Measurements from ENCODE around the gene NT5DC3.
"Not testable (repeated sequence)": the region's sequence is repeated elsewhere in the genome, so short reads cannot be mapped to it uniquely, and the experiment has no call there.

Gene NT5DC3

DNA sequence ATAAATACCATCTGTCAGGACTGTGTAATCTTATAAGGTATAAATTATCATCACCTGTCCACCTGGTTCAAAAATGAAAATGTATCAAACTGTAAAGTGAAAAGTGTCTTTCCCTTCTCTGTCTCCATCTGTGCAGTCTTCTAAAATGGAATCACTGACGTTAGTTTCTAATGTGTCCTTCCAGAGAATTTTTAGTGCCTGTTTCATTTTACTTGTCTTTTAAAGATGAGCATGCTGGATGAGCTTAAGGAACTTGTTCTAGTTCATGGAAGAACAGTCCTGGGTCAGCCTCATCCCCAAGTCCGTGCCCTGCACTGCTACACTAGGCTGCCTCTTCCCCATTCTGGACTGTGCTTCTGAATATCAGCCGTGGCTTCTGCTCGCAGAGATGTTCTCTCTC is 5.4 kb upstream of the NT5DC3 start:
- DNase-seq (no peak), ATAC-seq (no peak)
- no peaks in the 10 kb centered on the region for H3K36me3 Mint-ChIP-seq (ENCODE audit: low read depth)
- no peaks in the 10 kb centered on the region for H3K9me3 Mint-ChIP-seq
- no peaks in the 10 kb centered on the region for H3K27me3 Mint-ChIP-seq
- H3K4me1 Mint-ChIP-seq, result peaks cover 12% of the 10 kb centered on the region
- no peak overlapping the region for H3K4me3 Mint-ChIP-seq
- H3K27ac Mint-ChIP-seq, result no peak overlapping the region

DNA sequence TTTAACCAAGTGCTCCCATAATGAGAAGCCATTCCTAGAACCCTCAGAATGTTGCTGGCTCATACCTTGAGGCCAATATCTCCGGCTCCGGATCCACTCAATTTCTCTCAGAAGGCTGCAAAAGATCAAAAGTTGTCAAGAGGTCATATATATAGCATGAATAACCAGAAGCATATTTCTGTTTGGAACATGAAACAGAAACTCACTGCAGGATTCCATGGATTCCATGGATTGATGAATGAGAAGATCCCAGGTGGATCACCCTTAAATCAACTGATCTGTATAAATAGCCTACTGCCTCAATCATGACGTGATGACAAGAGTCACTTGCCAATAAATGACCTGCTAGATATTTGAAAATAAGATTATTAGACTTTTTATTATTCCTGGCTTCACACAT is 3.3 kb upstream of the NT5DC3 start:
- DNase-seq (no peak), ATAC-seq (no peak)
- H3K4me3 Mint-ChIP-seq, result no peak overlapping the region
- no peaks in the 10 kb centered on the region for H3K9me3 Mint-ChIP-seq
- no peaks in the 10 kb centered on the region for H3K27me3 Mint-ChIP-seq
- peaks cover 4% of the 10 kb centered on the region for H3K36me3 Mint-ChIP-seq (ENCODE audit: low read depth)
- H3K27ac Mint-ChIP-seq, result no peak overlapping the region
- H3K4me1 Mint-ChIP-seq, result peaks cover 16% of the 10 kb centered on the region

DNA sequence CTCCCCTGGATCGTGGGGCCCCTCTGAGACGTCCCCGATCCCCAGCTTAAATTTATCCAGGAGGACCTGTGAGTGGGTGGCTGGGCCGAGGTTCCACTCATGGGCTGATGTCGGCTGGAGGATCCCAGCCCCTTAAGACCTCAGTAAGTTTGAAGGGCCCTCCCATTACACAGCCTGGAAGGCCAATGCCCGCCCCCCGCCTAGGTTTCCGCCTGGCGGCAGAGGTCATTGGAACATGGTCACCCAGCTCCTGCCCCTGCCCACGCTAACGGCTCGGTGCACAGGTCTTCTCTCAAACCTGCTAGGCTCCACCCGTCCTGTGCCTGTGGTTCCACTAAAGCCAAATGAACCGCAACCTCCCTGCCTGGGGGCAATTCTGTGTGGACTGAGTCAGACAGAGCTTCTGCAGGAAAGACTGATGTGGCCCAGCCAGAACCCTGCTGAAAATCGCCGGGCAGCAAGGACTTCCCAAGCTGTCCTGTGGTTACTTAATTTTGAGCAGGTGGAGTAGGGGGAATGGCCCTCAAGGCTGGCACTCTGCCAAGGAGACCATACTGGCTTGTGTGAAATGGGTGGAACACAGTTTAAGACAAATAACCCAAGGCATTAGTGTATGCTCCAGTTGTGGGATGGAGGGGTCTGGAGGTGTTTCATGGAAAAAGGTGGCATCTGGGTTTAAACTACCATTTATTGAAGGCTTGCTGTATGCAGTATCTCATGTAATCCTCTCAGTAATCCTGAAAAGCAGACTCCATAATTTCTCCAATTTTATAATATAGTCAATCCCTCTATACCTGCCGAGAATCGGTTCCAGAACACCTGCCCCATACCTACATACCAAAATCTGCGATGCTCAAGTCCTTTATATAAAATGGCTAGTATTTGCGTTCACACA is 903 bp upstream of the NT5DC3 start:
- no peaks in the 10 kb centered on the region for H3K27me3 Mint-ChIP-seq
- H3K36me3 Mint-ChIP-seq (ENCODE audit: low read depth), result peaks cover 10% of the 10 kb centered on the region
- peak overlapping the region; percentile 82 for H3K4me3 Mint-ChIP-seq
- H3K4me1 Mint-ChIP-seq, result peaks cover 21% of the 10 kb centered on the region
- ATAC-seq, result peak; percentile 58
- no peaks in the 10 kb centered on the region for H3K9me3 Mint-ChIP-seq
- peak overlapping the region; percentile 68 for H3K27ac Mint-ChIP-seq
- peak; percentile 49 for DNase-seq

DNA sequence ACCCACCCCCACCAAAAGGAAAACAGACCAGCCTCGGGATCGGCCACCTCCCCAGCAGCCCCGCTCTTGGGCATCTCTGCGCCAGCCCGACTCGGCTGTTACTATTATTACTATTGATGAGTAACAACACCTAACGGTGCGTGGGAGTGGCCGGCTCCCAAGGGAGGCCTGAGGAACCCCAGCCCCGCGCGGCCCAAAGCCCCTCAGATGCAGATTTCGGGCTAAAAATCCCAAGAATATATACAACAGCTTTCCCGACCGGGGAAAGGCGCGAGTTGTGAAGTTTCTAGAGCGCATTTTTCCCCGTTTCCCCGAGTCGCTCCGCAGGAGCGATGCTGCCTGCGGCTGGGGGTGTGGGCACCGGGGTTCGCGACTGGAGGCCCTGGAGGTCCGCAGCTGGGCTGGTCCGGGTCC is 565 bp downstream of the NT5DC3 start:
- Mint-ChIP-seq H3K9me3 (no peaks in the 10 kb centered on the region), H3K4me3 (peak overlapping the region; percentile 82), H3K4me1 (peaks cover 21% of the 10 kb centered on the region), H3K27ac (peak overlapping the region; percentile 75), H3K27me3 (no peaks in the 10 kb centered on the region), H3K36me3 (ENCODE audit: low read depth) (peaks cover 13% of the 10 kb centered on the region)
- DNase-seq (peak; percentile 35), ATAC-seq (peak; percentile 25)

DNA sequence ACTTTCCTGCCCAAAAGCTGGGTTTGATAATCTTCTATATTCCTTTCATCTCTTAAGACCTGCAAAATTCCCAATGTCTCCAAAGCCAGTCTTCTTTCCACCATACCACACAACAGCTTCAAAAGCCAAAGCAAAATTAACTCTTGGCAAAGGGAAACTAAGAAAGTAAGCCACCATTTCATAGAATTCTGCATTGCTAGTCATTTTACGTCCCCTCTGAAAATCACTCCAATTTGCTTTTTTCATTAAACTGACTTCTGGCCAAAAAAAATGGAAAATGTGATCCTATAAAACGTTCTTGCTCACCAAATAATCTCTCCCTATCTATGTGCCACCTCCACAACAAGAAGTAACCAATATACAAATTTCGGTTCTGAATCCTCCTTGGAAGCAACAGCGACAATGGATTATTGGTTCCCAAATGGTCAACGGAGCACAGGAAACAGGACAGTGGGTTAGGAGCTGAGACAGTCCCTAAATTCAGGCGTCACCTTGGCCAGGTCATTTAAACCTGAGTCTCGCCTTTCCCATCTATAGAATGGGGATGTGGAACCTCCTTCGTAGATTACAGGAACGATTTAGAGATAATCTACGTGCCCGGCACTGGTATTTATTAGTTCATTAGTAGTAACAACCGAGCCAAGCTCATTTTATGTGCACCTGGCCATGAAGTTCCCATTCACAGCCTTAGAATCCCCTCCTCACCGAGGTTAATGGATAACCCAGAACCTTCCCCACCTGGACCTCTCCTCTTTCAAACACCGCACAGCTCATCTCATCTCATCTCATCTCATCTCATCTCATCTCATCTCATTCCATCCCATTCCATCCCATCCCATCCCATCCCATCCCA is 1.2 kb downstream of the NT5DC3 start:
- Mint-ChIP-seq H3K36me3 (ENCODE audit: low read depth) (peaks cover 13% of the 10 kb centered on the region), H3K4me1 (peaks cover 21% of the 10 kb centered on the region), H3K27me3 (no peaks in the 10 kb centered on the region), H3K9me3 (no peaks in the 10 kb centered on the region), H3K4me3 (peak overlapping the region; percentile 82), H3K27ac (peak overlapping the region; percentile 75)
- no peak for DNase-seq
- ATAC-seq, result no peak

DNA sequence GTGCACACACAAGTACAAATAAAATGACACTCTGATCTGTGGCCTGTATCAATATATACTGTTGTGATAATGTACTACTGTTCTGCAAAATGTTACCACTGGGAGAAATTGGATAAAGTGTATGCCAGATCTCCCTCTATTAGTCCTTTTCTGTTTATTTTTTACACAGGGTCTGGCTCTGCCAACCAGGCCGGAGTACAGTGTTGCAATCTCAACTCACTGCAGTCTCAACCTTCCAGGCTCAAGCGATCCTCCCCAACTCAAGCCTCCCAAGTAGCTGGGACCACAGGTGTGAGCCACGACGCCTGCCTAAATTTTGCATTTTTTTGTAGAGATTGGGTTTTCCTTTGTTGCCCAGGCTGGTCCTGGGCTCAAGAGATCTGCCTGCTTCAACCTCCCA is 1.9 kb downstream of the NT5DC3 start:
- Mint-ChIP-seq H3K27me3 (no peaks in the 10 kb centered on the region), H3K4me1 (peaks cover 21% of the 10 kb centered on the region), H3K9me3 (no peaks in the 10 kb centered on the region), H3K4me3 (no peak overlapping the region), H3K36me3 (ENCODE audit: low read depth) (peaks cover 13% of the 10 kb centered on the region), H3K27ac (no peak overlapping the region)
- ATAC-seq, result no peak
- no peak for DNase-seq

DNA sequence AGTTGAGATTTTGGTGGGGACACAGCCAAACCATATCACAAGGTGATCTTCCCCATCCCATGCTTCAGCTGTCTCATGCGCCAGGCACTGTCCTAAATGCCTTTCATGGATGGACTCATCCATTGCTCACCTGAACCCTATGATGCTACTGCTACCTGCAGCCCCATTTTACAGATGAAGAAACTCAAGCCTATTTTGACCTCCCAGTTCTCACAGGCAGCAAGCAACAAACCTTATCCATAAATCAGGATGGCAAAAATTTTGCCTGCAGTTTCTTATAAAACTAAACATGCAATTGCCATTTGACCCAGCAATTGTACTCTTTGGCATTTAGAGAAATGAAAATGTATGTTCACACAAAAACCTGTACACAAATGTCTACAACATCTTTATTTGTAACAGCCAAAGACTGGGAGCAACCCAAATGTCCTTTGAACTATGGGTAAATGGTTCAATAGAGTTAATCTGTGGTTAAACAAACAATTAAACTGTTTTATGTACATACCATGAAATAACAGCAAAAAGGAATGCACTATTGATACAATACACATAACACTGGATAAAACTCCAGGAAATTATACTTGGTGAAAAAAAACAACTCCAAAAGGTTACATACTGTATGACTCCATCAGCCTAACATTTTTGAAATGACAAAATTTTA is 2.6 kb downstream of the NT5DC3 start:
- H3K4me3 Mint-ChIP-seq, result no peak overlapping the region
- no peak for ATAC-seq
- H3K27ac Mint-ChIP-seq, result no peak overlapping the region
- H3K9me3 Mint-ChIP-seq, result no peaks in the 10 kb centered on the region
- no peaks in the 10 kb centered on the region for H3K27me3 Mint-ChIP-seq
- DNase-seq, result no peak
- H3K4me1 Mint-ChIP-seq, result peaks cover 21% of the 10 kb centered on the region
- peaks cover 13% of the 10 kb centered on the region for H3K36me3 Mint-ChIP-seq (ENCODE audit: low read depth)

DNA sequence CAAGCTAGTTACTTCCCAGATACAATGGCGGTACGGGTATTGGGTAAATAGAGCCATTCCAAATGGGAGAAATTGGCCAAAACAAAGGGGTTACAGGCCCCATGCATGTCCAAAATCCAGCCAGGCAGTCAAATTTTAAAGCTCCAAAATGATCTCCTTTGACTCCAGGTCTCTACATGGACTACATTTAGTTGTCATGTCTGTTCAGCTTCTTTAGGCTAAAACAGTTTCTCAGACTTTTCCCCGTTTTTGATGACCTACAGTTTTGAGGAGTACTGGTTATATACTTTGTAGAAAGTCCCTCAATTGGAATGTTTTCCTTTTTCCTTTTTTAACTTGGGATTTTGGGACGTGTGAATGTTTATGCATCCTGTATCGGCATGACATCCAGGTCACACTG is 4.7 kb downstream of the NT5DC3 start:
- ATAC-seq (no peak), DNase-seq (no peak)
- H3K27me3 Mint-ChIP-seq, result no peaks in the 10 kb centered on the region
- H3K4me1 Mint-ChIP-seq, result peaks cover 14% of the 10 kb centered on the region
- H3K9me3 Mint-ChIP-seq, result no peaks in the 10 kb centered on the region
- H3K4me3 Mint-ChIP-seq, result no peak overlapping the region
- peaks cover 22% of the 10 kb centered on the region for H3K36me3 Mint-ChIP-seq (ENCODE audit: low read depth)
- no peak overlapping the region for H3K27ac Mint-ChIP-seq

DNA sequence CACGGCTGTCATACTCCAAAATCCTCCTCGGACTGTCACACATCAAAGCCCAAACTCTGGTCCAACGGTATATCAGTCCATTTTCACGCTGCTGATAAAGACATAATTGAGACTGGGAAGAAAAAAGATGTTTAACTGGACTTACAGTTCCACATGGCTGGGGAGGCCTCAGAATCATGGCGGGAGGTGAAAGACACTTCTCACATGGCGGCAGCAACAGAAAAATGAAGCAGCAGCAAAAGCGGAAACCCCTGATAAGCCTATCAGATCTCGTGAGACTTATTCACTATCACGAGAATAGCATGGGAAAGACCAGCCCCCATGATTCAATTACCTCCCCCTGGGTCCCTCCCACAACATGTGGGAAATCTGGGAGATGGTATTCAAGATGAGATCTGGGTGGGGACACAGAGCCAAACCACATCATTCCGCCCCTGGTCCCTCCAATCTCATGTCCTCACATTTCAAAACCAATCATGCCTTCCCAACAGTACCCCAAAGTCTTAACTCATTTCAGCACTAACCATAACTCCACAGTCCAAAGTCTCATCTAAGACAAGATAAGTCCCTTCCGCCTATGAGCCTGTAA is 5.2 kb downstream of the NT5DC3 start:
- ATAC-seq, H3K9me3 Mint-ChIP-seq, H3K4me3 Mint-ChIP-seq, DNase-seq, H3K27me3 Mint-ChIP-seq, H3K27ac Mint-ChIP-seq: not testable (repeated sequence)
- Mint-ChIP-seq H3K36me3 (ENCODE audit: low read depth) (peaks cover 26% of the 10 kb centered on the region), H3K4me1 (peaks cover 19% of the 10 kb centered on the region)

DNA sequence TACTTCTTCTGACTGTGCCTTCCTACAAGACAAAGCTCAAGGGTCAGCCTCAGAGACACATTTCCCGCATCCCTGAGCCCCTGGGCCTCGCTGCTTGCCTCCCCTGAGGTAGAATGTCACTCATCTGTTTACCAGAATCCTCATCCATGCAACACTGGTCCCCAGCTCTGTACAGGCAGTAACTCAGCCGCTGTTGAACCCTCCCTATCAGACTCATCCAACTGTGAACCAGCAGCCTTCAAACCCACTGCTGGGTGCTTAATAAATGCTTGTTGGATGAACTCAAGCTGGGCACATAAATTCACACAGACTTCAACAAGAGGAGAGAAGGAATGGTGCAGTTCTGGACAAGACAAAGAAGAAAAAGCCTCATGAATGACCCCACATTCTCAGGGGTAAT is 6.1 kb downstream of the NT5DC3 start:
- DNase-seq, result no peak
- Mint-ChIP-seq H3K36me3 (ENCODE audit: low read depth) (peaks cover 25% of the 10 kb centered on the region), H3K4me3 (no peak overlapping the region), H3K4me1 (peaks cover 22% of the 10 kb centered on the region), H3K9me3 (peaks cover 7% of the 10 kb centered on the region), H3K27ac (no peak overlapping the region), H3K27me3 (no peaks in the 10 kb centered on the region)
- ATAC-seq, result no peak

DNA sequence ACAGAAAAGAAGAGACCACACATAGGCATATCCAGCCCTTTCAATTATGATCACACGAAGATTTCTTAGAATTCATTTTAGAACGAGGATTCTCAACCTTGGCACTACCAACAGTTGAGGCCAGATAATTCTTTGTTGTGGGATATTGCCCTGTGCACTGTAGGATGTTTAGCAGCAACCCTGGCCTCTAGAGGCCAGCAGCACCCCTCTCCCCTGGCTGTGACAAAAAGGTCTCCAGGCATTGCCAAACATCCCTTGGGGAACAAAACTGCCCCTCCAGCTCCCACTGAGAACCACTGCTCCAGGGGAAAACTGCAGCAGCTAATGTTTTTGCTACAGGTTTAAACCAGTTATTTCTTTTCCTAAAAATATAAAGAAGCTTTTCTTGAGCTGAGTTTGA is 7.1 kb downstream of the NT5DC3 start:
- Mint-ChIP-seq H3K27ac (no peak overlapping the region), H3K27me3 (no peaks in the 10 kb centered on the region), H3K4me1 (peaks cover 15% of the 10 kb centered on the region), H3K9me3 (peaks cover 7% of the 10 kb centered on the region), H3K36me3 (ENCODE audit: low read depth) (peaks cover 22% of the 10 kb centered on the region), H3K4me3 (no peak overlapping the region)
- DNase-seq (no peak), ATAC-seq (no peak)

DNA sequence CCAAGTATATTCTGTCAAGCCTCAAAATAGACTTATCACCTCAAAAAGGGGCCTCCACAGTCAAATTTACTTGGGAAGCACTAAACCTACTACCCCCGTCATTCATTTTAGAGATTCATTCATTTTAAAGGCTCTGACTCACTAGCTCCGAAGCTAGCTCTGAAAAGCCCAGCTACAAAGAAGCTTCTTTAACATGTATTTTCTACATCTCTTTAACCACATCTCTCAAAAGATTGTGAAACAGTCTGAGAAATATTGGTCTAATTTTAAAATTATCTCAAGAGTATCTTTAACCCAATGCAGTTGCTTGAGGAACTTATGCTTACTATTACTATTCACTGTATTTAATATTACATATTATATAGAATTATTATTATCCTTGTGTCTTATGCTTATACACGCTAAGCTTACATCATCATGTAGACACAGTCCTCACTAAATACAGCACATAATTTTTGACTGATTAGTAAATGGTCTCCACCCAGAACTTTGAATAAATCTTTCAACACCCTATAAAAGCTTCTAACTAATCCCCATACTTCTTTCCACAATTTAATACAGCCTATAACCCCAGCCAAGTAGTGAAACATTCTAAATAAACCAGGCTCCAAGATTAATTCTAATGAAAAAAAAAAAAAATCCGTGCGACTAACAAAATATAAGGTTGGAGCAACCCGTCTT is 7.8 kb downstream of the NT5DC3 start:
- Mint-ChIP-seq H3K27me3 (no peaks in the 10 kb centered on the region), H3K9me3 (peaks cover 7% of the 10 kb centered on the region), H3K4me3 (no peak overlapping the region), H3K36me3 (ENCODE audit: low read depth) (peaks cover 22% of the 10 kb centered on the region), H3K4me1 (peaks cover 14% of the 10 kb centered on the region), H3K27ac (no peak overlapping the region)
- DNase-seq (no peak), ATAC-seq (no peak)

DNA sequence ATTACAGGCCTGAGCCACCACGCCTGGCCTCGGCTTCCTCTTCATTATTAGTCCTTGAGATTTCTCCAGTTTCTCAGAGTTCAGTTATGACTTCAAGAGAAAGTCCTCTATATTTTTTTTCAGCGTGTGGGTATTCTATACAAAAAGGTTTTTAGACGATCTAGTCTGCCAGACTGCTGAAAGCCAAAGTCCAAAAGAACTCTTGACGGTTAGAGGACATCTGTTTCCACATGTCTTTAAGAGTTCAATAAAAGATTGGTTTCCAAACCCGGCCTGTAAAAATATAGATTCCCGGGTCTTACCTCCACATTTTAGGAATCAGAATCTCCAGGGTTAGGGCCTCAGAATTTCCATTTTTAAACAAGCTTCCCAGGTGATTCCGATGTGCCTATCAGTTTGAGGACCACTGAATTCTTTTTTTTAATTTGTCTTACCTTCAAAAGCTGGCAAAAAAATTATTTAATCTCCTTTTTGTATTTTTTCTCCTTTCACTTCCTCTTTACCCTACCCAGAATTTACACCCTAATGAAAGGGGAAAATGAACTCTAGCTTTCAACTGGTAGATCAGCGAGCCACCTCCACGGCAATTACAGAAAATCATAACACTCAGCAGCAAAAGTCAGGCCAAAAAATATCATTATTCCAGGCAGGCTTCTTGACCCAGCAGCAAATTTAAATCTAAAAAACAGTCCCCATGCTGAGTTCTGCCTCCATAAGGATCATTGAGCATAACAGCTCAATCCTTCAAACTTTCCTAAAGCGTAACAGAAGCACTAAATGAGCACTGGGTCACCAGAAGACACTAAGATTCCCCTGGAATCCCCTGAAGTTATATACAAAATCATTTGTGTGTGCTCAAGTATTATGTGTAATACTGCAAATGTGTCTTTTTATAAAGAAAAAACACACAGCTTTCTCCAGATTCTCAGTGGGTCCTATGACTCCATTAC is 8.7 kb downstream of the NT5DC3 start:
- Mint-ChIP-seq H3K4me3 (no peak overlapping the region), H3K27me3 (no peaks in the 10 kb centered on the region), H3K9me3 (peaks cover 7% of the 10 kb centered on the region), H3K36me3 (ENCODE audit: low read depth) (peaks cover 17% of the 10 kb centered on the region), H3K27ac (no peak overlapping the region), H3K4me1 (peaks cover 19% of the 10 kb centered on the region)
- no peak for DNase-seq
- ATAC-seq, result no peak
